ENCODE measurements around the gene TBC1D22B.
"Not testable (repeated sequence)": the region's sequence is repeated elsewhere in the genome, so short reads cannot be mapped to it uniquely, and the experiment has no call there.

The TBC1D22B gene

GRCh38 chr6:37315157-37315515 is 57.6 kb downstream of the TBC1D22B start:
- TF ChIP-seq POLR2AphosphoS5 (IDR thresholded peaks at IDR 0.05; ENCODE audit: low read depth, low read length) = no peak
- no peak for FAIRE-seq
- no peak for DNase-seq (ENCODE audit: insufficient read length)

- DNase-seq (ENCODE audit: insufficient read length) (no peak), FAIRE-seq (no peak)
- TF ChIP-seq POLR2AphosphoS5 (IDR thresholded peaks at IDR 0.05; ENCODE audit: low read depth, low read length) = no peak
- no peak for TF ChIP-seq POLR2A (IDR thresholded peaks at IDR 0.05; ENCODE audit: low read depth, low read length)
- no peak for TF ChIP-seq TAF1 (IDR thresholded peaks at IDR 0.05; ENCODE audit: borderline replicate concordance, low read depth, low read length)
Measured at GRCh38 chr6:37316071-37316470, 58.5 kb downstream of the TBC1D22B start.

GRCh38 chr6:37317312-37318038 is 59.9 kb downstream of the TBC1D22B start:
- DNase-seq (ENCODE audit: insufficient read length) = no peak
- FAIRE-seq = no peak
- TF ChIP-seq POLR2AphosphoS5 (IDR thresholded peaks at IDR 0.05; ENCODE audit: low read depth, low read length) (no peak), POLR2A (IDR thresholded peaks at IDR 0.05; ENCODE audit: low read depth, low read length) (no peak), TAF1 (IDR thresholded peaks at IDR 0.05; ENCODE audit: borderline replicate concordance, low read depth, low read length) (no peak)

GRCh38 chr6:37319156-37319555 is 61.6 kb downstream of the TBC1D22B start:
- TF ChIP-seq POLR2A (IDR thresholded peaks at IDR 0.05; ENCODE audit: low read depth, low read length) (no peak), POLR2AphosphoS5 (IDR thresholded peaks at IDR 0.05; ENCODE audit: low read depth, low read length) (no peak), TAF1 (IDR thresholded peaks at IDR 0.05; ENCODE audit: borderline replicate concordance, low read depth, low read length) (no peak)
- no peak for FAIRE-seq

GRCh38 chr6:37319856-37320480 is 62.4 kb downstream of the TBC1D22B start:
- TF ChIP-seq POLR2AphosphoS5 (IDR thresholded peaks at IDR 0.05; ENCODE audit: low read depth, low read length) (no peak), POLR2A (IDR thresholded peaks at IDR 0.05; ENCODE audit: low read depth, low read length) (no peak), TAF1 (IDR thresholded peaks at IDR 0.05; ENCODE audit: borderline replicate concordance, low read depth, low read length) (no peak)
- DNase-seq (ENCODE audit: insufficient read length) = no peak
- no peak for FAIRE-seq

More at GRCh38 chr6:37319156-37319555, 61.6 kb downstream of the TBC1D22B start:
- DNase-seq (ENCODE audit: insufficient read length) = no peak

GRCh38 chr6:37320646-37321045 is 63.1 kb downstream of the TBC1D22B start:
- no peak for DNase-seq (ENCODE audit: insufficient read length)
- no peak for FAIRE-seq
- TF ChIP-seq TAF1 (IDR thresholded peaks at IDR 0.05; ENCODE audit: borderline replicate concordance, low read depth, low read length) (no peak), POLR2AphosphoS5 (IDR thresholded peaks at IDR 0.05; ENCODE audit: low read depth, low read length) (no peak), POLR2A (IDR thresholded peaks at IDR 0.05; ENCODE audit: low read depth, low read length) (no peak)

- FAIRE-seq (no peak), DNase-seq (ENCODE audit: insufficient read length) (no peak)
- no peak for TF ChIP-seq TAF1 (IDR thresholded peaks at IDR 0.05; ENCODE audit: borderline replicate concordance, low read depth, low read length)
Measured at GRCh38 chr6:37321101-37321500, 63.5 kb downstream of the TBC1D22B start.

GRCh38 chr6:37321516-37322415 is 64.2 kb downstream of the TBC1D22B start:
- no peak for FAIRE-seq
- no peak for TF ChIP-seq TAF1 (IDR thresholded peaks at IDR 0.05; ENCODE audit: borderline replicate concordance, low read depth, low read length)
- no peak for TF ChIP-seq POLR2AphosphoS5 (IDR thresholded peaks at IDR 0.05; ENCODE audit: low read depth, low read length)
- no peak for TF ChIP-seq POLR2A (IDR thresholded peaks at IDR 0.05; ENCODE audit: low read depth, low read length)
- no peak for DNase-seq (ENCODE audit: insufficient read length)

GRCh38 chr6:37323580-37323979 is 66.0 kb downstream of the TBC1D22B start:
- FAIRE-seq = no peak
- no peak for DNase-seq (ENCODE audit: insufficient read length)
- no peak for TF ChIP-seq TAF1 (IDR thresholded peaks at IDR 0.05; ENCODE audit: borderline replicate concordance, low read depth, low read length)
- no peak for TF ChIP-seq POLR2AphosphoS5 (IDR thresholded peaks at IDR 0.05; ENCODE audit: low read depth, low read length)
- TF ChIP-seq POLR2A (IDR thresholded peaks at IDR 0.05; ENCODE audit: low read depth, low read length) = no peak

- no peak for DNase-seq (ENCODE audit: insufficient read length)
- no peak for FAIRE-seq
- no peak for TF ChIP-seq POLR2A (IDR thresholded peaks at IDR 0.05; ENCODE audit: low read depth, low read length)
- TF ChIP-seq TAF1 (IDR thresholded peaks at IDR 0.05; ENCODE audit: borderline replicate concordance, low read depth, low read length) = no peak
- no peak for TF ChIP-seq POLR2AphosphoS5 (IDR thresholded peaks at IDR 0.05; ENCODE audit: low read depth, low read length)
Measured at GRCh38 chr6:37324131-37325033, 66.8 kb downstream of the TBC1D22B start.

GRCh38 chr6:37330345-37330744 is 72.8 kb downstream of the TBC1D22B start:
- not testable (repeated sequence) for FAIRE-seq; DNase-seq (ENCODE audit: insufficient read length)

All from GM12892 (cell line).